Fibroblast of mammary gland (primary cell): ENCODE measurements around the gene AQP12B.

Experiments
- DNase-seq: peaks from one replicate; pipeline ENCODE4 v3.0.0-alpha.2; 2010; ENCODE audit warnings: low read depth
- H3K4me3 ChIP-seq: 2 replicates; pipeline ENCODE4 v1.5.1; 2011; ENCODE audit warnings: low read depth, mild to moderate bottlenecking, low read length, moderate library complexity; ENCODE audit not compliant: control insufficient read depth
- TF ChIP-seq, protein P1 (sequence below): conservative IDR thresholded peaks from 2 replicates; pipeline ENCODE4 v1.5.1; 2011; ENCODE audit warnings: low read depth, low read length, inconsistent platforms; ENCODE audit not compliant: control insufficient read depth, insufficient read depth

Gene AQP12B

DNA sequence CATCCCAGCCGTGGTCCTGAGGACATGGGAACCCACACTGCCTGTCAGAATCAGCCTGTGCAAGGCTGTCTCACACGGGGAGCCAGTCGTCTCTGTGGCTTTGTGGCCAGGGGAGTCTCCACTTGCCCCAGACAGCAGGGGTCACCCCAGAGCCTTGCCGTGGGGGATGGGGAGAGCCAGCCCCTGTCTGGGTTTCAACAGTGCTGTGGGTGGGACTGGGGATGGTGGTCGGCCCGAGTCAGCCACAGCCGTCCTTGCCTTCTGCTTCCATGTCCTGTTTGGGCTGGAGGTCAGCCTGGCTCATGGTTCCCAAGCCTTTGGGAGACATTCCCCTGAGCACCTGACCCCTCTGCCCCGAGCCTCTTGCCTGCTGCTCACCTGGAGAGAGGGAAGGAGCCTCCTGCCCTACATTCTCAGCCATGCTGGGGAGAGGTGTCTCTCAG is 37.8 kb downstream of the AQP12B start:
- no peak for DNase-seq
- H3K4me3 ChIP-seq: no peak overlapping the region
- TF ChIP-seq, protein P1, sequence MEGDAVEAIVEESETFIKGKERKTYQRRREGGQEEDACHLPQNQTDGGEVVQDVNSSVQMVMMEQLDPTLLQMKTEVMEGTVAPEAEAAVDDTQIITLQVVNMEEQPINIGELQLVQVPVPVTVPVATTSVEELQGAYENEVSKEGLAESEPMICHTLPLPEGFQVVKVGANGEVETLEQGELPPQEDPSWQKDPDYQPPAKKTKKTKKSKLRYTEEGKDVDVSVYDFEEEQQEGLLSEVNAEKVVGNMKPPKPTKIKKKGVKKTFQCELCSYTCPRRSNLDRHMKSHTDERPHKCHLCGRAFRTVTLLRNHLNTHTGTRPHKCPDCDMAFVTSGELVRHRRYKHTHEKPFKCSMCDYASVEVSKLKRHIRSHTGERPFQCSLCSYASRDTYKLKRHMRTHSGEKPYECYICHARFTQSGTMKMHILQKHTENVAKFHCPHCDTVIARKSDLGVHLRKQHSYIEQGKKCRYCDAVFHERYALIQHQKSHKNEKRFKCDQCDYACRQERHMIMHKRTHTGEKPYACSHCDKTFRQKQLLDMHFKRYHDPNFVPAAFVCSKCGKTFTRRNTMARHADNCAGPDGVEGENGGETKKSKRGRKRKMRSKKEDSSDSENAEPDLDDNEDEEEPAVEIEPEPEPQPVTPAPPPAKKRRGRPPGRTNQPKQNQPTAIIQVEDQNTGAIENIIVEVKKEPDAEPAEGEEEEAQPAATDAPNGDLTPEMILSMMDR: no peak

DNA sequence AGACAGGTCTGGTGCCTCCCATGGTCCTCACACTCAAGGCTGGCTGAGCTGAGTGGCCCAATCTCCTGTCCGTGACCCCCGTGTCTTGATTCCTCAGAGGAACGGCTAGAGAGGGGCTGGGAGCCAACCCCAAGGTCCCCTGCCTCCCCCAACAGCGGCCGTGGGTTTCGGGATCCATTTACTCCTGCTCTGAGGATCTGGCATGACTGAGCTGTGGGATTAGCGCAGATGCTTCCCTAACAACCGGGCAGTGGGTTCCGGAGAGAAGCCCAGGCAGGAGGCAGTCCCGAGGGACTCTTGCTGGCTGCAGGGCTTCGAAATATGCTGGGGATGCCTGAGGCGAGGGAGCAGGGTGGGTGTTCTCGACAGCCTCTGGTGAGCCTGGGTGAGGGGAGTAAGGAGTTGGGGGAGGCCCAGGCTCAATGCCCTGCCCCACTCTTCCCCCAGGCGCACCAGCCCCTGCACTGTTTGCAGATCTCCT is 38.5 kb downstream of the AQP12B start:
- DNase-seq: no peak
- H3K4me3 ChIP-seq: no peak overlapping the region
- TF ChIP-seq, protein P1: no peak

DNA sequence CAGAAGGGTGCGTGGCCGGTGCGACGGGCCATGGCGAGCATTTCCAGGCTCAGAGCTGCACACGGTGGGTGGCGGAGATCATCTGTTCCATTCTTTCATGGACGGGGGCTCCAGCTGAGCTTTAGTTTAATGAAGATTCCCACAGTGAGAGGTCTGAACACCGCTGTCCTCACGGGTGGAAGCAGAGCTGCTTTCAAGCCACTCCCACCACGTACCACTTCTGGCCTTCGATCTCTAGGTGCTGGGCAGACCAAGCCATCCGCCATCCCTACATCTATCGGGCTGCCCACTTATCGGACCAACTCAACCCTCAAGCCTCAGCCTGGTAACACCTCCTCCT is 38.9 kb downstream of the AQP12B start:
- DNase-seq: no peak
- H3K4me3 ChIP-seq: no peak overlapping the region
- TF ChIP-seq, protein P1: no peak

DNA sequence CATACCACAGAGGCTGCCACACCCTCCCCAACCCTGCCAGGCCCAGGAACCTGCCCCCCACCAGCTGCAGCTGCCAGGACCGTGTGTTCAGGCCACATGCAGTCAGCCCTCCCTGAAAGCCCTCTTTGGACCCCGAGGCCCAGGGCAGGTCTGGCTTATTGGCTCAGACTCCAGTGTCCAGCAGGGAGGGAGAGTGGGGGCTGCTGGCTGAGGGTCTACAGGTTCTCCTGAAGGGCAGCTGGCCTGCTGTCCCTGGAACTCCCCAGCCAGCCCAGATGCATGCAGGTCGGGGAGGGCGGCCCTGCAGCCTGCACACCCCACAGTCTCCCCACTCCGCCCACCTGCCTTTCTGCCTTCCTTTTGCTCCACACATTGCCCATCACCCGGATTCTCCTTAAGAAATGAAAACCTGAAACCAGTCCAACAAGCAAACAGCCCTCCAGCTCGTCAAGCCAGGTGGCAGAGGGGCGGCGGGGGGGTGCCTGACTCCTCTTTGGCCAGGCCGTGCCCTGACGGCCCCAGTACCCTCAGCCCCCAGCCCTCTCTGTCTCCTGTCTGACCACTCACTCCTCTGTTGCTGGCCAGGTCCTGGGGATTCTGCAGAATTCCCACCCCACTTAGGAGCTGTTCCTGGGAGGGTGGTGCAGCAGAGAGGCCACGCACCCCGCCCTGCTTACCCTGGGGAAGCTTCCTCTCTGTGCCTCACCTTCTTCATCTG is 39.4 kb downstream of the AQP12B start:
- DNase-seq: no peak
- TF ChIP-seq, protein P1: no peak
- no peak overlapping the region for H3K4me3 ChIP-seq

DNA sequence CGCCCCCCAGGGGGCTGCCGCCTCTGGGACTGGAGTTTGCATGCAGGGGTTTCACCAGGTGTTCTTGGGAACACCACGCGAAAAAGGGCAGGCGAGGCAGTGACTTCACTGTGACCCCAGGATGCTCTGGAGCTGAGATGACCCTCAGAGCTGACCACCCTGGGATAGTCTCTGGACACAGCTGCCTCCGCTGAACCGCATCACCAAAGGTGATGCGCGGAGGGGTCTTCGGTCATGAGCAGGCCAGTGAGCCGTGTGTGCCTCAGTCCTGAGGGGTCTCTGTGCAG is 39.9 kb downstream of the AQP12B start:
- H3K4me3 ChIP-seq: no peak overlapping the region
- no peak for DNase-seq
- TF ChIP-seq, protein P1: no peak

DNA sequence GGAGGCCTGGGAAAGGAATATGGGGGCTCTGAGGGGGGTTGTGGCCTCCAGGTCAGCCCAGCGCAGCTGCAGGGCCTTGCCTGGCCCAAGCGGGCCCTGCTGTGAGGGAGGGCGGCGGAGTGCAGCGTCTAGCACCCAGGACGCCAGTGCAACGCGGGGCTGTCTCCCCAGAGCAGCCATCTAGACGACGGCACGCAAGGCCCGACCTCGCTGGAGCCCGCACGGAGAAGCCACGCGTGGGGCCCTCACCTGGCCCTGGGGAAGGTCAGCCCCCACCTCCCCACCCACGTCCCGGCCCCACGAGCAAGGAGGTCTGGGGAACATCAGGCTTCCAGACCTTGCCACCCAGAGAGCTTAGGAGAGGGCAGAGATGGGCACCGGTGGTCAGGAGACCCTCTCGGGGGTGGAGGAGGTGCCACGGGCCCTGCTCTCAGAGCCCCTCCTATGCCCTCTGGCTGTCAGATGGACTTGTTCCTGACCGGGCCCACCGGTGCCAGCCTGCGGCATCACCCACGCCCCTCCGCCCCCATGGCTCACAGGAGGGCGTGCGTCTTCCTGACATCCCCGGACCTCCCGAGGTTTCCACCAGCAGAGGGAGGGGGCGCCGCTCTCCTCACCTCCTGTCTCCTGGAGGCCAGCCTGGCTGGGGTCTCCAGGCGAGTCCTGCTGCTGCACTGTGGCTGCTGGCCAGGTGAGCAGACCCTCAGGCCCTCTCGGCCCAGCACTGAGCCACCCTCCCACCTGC is 40.5 kb downstream of the AQP12B start:
- no peak for DNase-seq
- TF ChIP-seq, protein P1: no peak
- no peak overlapping the region for H3K4me3 ChIP-seq
